GM04503 (cell line): ENCODE data around the gene FBXO38.
A peak's percentile ranks its signal among the peaks of the same experiment; 100 is the strongest.
"Not testable (repeated sequence)": the region's sequence is repeated elsewhere in the genome, so short reads cannot be mapped to it uniquely, and the experiment has no call there.

Source experiments
- DNase-seq: peaks from one replicate; pipeline ENCODE4 v3.0.0-alpha.2; 2012; ENCODE audit warnings: low read depth

The FBXO38 gene

GRCh38 chr5:148427370-148428042 is 43.7 kb downstream of the FBXO38 start:
- DNase-seq: no peak

- DNase-seq: no peak
Measured at GRCh38 chr5:148428848-148429247, 45.1 kb downstream of the FBXO38 start.

DNA sequence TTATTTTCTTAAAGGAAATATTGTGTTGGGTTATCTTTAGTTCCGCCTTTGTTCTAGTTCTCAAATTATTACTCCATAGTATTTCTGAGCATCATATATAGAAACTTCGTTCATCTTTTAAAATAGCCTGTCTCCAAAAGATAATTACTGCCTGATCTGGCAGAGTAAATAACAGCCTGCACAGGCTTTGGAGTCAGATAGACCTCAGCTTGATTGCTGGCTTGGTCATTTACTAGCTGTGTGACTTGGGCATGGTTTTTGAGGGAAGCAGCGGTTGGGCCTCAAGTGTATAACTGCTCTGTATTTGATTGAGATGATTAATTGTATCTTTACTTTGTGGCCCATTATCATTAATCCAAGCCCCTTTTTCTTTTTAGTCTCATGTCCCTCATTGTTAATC is 50.1 kb downstream of the FBXO38 start:
- DNase-seq: no peak

- no peak for DNase-seq
Measured at GRCh38 chr5:148436029-148436428, 52.3 kb downstream of the FBXO38 start.

DNA sequence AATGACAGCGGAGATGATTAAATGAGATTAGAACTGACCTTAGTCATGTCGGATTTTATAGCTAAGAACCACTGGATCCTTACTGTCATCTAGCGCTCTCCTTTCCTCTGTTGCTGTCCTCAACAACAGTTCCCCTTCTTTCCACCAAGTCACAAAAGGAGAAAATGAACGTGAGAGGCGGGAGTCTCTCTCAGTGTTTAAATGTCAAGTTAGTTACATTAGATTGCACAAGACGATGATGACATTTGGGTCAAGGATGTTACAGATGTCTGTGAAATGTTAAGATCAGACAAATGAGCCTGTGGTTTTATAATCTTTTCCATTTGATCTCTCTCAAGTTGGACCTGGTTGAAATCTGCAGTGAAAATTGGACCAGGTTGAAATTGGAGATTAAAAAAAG is 53.5 kb downstream of the FBXO38 start:
- no peak for DNase-seq

- DNase-seq: no peak
Measured at GRCh38 chr5:148438933-148439332, 55.2 kb downstream of the FBXO38 start.

DNA sequence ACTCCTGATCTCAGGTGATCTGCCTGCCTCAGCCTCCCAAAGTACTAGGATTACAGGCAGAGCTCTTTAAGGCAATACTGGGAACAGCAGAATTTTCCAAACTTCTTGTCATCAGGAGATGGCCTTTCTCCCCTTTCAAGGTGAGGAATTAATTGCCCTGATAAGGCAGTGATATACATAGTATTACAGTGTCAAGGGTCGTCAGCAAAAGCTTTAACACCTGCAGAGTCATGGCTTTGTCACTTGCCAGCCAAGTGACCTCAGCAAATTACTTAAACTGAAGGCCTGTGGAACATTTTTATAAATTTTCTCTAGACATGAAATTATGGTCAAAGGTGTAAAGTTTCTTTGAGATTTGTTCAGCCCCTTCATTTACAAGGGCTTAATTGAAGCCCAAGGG is 59.5 kb downstream of the FBXO38 start:
- no peak for DNase-seq

- DNase-seq: peak; percentile 15
Measured at GRCh38 chr5:148443998-148444397, 60.2 kb downstream of the FBXO38 start.

GRCh38 chr5:148445578-148445977 is 61.8 kb downstream of the FBXO38 start:
- no peak for DNase-seq

- no peak for DNase-seq
Measured at GRCh38 chr5:148446611-148447010, 62.9 kb downstream of the FBXO38 start.

GRCh38 chr5:148452499-148453193 is 68.9 kb downstream of the FBXO38 start:
- no peak for DNase-seq

DNA sequence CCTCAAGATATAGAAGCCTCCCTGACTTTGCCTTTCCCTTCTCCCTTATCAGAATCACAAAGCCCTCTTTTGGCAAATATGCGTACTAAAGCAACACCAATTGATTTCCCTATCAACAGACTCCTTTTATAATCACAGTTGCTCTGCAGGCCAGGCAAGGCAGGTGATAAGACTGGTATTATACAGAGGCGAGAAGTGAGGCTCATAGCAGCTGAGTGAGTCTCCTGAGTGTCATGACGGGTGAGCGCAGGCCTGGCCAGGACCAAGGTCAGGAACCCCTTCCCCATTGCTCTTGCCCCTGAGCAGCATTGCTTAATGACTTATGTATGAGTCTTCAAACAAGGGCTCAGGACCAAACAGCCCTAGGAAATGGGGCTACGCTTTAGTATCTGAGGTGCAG is 70.8 kb downstream of the FBXO38 start:
- DNase-seq: no peak

DNA sequence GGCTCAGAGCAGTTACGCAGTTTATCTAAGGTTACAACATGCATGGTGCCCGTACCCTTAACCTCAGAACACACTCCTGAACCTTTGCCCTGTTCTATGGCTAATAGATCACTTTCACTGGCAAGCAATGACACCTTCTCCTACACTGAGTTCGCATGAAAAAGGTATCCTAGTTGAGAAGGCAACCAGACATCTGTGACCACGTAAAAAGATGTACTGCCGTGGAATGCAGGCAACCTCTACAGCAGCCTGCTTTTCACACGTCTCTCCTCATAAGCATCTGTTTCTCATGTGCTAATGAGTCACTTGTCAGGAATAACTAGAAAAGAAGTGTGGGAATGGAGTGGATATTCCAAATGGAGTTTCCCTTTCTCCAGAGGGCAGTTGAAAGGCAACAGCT is 71.4 kb downstream of the FBXO38 start:
- no peak for DNase-seq

DNA sequence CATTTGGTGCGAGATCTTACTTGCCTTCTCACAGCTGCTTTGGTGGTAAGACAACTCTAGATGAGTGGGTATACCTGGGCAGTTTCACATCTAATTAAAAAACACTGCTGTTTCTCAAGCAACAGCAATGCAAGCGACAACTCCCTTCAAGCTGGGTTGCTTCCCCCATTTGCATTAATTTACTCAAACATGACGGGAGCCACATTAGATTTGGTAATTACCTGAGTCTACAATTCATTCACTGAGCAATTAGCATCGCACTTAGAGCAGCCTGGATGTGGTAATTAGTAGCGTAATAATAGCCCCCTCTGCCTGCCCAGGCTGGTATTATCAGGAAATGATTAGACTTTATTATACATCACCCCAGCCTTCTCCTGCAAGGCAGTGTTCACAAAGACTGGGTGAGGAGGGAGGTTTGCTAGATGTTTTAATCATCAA is 73.4 kb downstream of the FBXO38 start:
- DNase-seq: no peak

GRCh38 chr5:148458036-148458888 is 74.5 kb downstream of the FBXO38 start:
- no peak for DNase-seq

DNA sequence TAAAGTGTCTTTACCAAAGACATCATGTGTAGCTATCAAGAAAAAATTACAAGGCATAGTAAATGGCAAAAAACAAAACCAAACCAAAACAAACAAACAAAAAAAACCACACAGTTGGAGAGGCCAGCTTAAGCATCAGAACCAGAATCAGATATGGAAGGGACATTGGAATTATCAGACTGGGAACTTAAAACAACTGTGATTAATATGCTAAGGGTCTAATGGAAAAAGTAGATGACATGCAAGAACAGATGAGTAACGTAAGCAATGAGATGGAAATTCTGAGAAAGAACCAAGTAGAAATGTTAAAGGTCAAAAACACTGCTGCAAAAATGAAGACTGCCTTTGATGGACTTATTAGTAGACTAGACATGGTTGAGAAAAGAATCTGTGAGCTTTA is 75.9 kb downstream of the FBXO38 start:
- DNase-seq: no peak

DNA sequence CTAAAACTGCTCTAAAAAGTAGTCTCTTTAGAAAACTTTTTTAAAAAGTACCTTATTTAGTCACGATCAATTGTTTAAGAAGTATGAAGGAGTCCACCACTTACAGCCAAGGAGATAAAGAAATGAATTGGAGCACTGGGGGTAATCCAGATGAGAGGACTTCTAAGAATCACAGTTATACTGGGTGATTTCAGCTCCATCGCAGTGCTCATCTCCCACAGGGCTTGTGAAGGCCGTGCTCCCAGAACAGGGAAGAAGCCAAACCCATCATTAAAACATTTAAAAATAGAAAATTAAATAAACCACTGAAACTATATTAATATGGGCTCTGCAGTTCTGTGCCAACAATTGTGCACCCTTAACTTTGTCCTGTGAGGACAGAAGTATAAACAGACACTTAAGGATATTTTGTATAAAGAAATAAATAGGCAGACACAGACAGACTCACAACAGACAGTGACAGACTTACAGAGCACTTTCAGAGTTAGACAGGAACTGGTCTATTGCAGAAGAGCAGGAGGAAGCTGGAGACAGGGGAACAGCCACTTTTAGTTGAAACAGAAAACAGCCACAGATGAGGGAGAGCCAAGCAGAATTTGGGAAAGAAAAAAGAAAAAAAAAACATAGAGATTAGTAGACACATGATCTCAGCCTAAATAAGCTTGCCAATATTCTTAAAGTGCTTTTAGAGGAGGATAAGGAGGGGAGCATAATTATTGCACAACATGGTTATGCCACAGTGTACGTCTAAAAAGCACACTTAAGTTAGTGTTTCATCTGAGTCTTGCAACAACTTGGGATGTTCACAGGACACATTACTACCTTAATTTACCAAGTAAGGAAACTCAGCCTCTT is 81.8 kb downstream of the FBXO38 start:
- no peak for DNase-seq

DNA sequence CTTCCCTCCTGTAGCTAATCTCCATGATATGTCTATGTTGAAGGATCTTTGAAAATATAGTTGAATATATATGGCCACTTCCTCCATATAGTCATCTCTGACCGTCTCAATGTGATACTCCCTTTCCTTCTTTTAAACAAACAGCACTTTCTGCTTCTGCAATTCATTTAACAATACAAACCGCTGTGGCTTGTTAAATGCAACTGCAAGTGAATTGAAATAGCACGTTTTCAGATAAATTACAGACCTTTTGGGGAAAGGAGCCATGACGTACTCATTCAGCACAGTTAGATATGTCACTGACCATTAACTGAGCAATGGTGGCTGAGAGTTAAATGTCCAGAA is 82.5 kb downstream of the FBXO38 start:
- DNase-seq: no peak

- no peak for DNase-seq
Measured at GRCh38 chr5:148467958-148468357, 84.2 kb downstream of the FBXO38 start.

GRCh38 chr5:148468746-148469145 is 85.0 kb downstream of the FBXO38 start:
- DNase-seq: not testable (repeated sequence)

DNA sequence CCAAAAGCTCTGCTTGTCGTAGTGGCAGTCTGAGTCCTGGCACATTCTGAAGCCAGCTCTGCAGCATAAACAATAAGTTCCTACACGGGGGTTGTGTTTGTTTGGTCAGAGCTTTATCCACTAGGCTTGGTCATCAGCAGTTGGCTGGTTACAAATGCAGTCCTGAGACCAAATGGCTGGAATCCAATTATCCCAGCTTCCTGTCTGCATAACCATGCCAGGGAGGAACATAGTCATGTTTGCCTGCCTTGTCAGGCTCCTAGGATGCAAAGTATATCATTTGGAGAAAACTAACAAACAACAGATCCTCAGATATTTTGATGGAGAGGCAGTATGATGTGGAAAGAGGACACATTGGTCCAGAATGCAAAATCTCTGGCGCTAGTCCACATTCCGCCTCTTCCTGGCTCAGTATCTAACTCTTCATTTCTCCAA is 85.8 kb downstream of the FBXO38 start:
- peak; percentile 22 for DNase-seq

- no peak for DNase-seq
Measured at GRCh38 chr5:148471379-148471778, 87.6 kb downstream of the FBXO38 start.
